Body of pancreas (tissue), 4 donors: Measurements from ENCODE around the gene ATG2A.

Experiments used
- POLR2A ChIP-seq, 3 donors: fragments of 450-650 bp; IDR thresholded peaks; one replicate each; pipeline ENCODE4 v1.6.1; 2016; ENCODE audit warnings: antibody characterized with exemption in 3 of 3, mild to moderate bottlenecking in 2 of 3
- TF ChIP-seq, protein P1 (sequence below), 7 experiments: fragments of 450-650 bp in 4 of 7; fragments of 200-600 bp in 3 of 7; sonication (generic) in 3 of 7; IDR thresholded peaks; one replicate each; pipeline ENCODE4 v1.5.1; 2016 to 2019; ENCODE audit warnings: antibody characterized with exemption in 7 of 7

GRCh38 chr11:64936539-64936938 is 19.5 kb upstream of the ATG2A start:
- TF ChIP-seq, protein P1, sequence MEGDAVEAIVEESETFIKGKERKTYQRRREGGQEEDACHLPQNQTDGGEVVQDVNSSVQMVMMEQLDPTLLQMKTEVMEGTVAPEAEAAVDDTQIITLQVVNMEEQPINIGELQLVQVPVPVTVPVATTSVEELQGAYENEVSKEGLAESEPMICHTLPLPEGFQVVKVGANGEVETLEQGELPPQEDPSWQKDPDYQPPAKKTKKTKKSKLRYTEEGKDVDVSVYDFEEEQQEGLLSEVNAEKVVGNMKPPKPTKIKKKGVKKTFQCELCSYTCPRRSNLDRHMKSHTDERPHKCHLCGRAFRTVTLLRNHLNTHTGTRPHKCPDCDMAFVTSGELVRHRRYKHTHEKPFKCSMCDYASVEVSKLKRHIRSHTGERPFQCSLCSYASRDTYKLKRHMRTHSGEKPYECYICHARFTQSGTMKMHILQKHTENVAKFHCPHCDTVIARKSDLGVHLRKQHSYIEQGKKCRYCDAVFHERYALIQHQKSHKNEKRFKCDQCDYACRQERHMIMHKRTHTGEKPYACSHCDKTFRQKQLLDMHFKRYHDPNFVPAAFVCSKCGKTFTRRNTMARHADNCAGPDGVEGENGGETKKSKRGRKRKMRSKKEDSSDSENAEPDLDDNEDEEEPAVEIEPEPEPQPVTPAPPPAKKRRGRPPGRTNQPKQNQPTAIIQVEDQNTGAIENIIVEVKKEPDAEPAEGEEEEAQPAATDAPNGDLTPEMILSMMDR (IDR thresholded peaks at IDR 0.05) = no peak
- TF ChIP-seq POLR2A (IDR thresholded peaks at IDR 0.05) = no peak
